Natural killer cell (primary cell): ENCODE measurements around the gene MRPL20. TPM values are rescaled to one million over a fixed set of nuclear protein-coding genes. Genes with fewer than 3 reads are reported as not detected.

Experiments used
- ATAC-seq, 3 donors: fragments of 150-1000 bp in 2 of 3; fragments of 200-7000 bp in 1 of 3; cut with Tn5 transposase; 1 replicate in 1 of 3; 2 replicates in 2 of 3; pipeline ENCODE4 v1.10.0; 2021; ENCODE audit warnings: mild to moderate bottlenecking in 2 of 3, moderate library complexity in 2 of 3
- DNase-seq, 2 donors: peaks; one replicate each; pipeline versions ENCODE4 v3.0.0 to v3.0.0-alpha.2; 2013 to 2021; ENCODE audit warnings: mixed read lengths in 1 of 2
- H3K27ac ChIP-seq: one replicate; pipeline ENCODE4 v1.5.1; 2013; ENCODE audit warnings: mild to moderate bottlenecking, low read length
- H3K27me3 ChIP-seq: one replicate; pipeline ENCODE4 v1.6.1; 2013; ENCODE audit warnings: low read length; ENCODE audit not compliant: control insufficient read depth, insufficient read depth
- H3K36me3 ChIP-seq: one replicate; pipeline ENCODE4 v1.6.1; 2013; ENCODE audit warnings: low read length; ENCODE audit not compliant: control insufficient read depth, insufficient read depth
- H3K4me1 ChIP-seq: one replicate; pipeline ENCODE4 v1.6.1; 2013; ENCODE audit warnings: low read length; ENCODE audit not compliant: control insufficient read depth, insufficient read depth
- H3K4me3 ChIP-seq: one replicate; pipeline ENCODE4 v1.5.1; 2013; ENCODE audit warnings: low read length
- H3K9me3 ChIP-seq: one replicate; pipeline ENCODE4 v1.6.1; 2013; ENCODE audit warnings: low read length; ENCODE audit not compliant: control insufficient read depth, insufficient read depth
- H3K27ac Mint-ChIP-seq, 2 donors: one replicate each; pipeline ENCODE4 v1.8.0; 2022; ENCODE audit warnings: mild to moderate bottlenecking in 2 of 2, mixed read lengths in 2 of 2, moderate library complexity in 1 of 2
- H3K27me3 Mint-ChIP-seq, 2 donors: one replicate each; pipeline ENCODE4 v1.8.0; 2022; ENCODE audit warnings: low read depth in 2 of 2, mixed read lengths in 2 of 2
- H3K36me3 Mint-ChIP-seq: one replicate; pipeline ENCODE4 v1.8.0; 2022; ENCODE audit warnings: mixed read lengths
- H3K4me1 Mint-ChIP-seq, 2 donors: one replicate each; pipeline ENCODE4 v1.8.0; 2022; ENCODE audit warnings: mixed read lengths in 2 of 2
- H3K4me3 Mint-ChIP-seq: one replicate; pipeline ENCODE4 v1.8.0; 2022; ENCODE audit warnings: mild to moderate bottlenecking, moderate library complexity, mixed read lengths
- H3K9me3 Mint-ChIP-seq, 2 donors: one replicate each; pipeline ENCODE4 v1.8.0; 2022; ENCODE audit warnings: mixed read lengths in 2 of 2
- CTCF ChIP-seq: fragments of 200-600 bp; IDR thresholded peaks from one replicate; pipeline ENCODE4 v1.8.0; 2022; ENCODE audit warnings: antibody characterized with exemption
- WGBS: methylation state at CpG from one replicate; pipeline ENCODE4 v1.1.7; 2013; ENCODE audit warnings: missing lambda C conversion rate; ENCODE audit not compliant: insufficient coverage; 5-methylcytosine and 5-hydroxymethylcytosine counted together
- intact Hi-C: fragments of 100-400 bp; cut with micrococcal nuclease; formaldehyde crosslinking; loops from one replicate; pipeline ENCODE4 v1.14.2; 2022
- total RNA-seq, 4 donors: library from RNA; stranded (reverse); fragments of 120-200 nt in 1 of 4; gene quantifications; one replicate each; pipeline versions ENCODE4 v1.2.3 to v1.2.4, GENCODE V29; 2013 to 2022

Gene MRPL20
- total RNA-seq, 3 donors from 2014 or later (not counting 1 experiment from before 2014, with no cell fraction given) = 90.9 to 111 (median 92.7) TPM

DNA sequence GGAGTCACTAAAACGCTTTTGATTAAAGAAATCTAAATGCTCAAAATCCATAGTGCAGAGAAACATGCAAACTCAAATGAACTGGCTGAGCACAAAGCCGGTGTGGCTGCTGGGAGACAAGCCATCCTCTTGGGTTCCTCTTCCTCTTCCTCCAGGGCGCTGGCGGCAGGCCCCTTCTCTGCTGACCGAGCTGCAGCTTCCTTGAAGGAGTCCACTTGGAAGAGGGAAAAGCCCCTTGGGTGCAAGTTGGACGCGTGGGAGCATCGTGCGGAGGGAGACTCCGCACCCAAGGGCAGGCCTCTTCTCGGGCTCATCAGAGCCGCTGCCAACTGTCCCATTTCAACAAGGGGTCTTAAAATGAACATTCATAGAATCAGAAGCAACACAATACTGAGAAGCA is 15.9 kb downstream of the MRPL20 start:
- intact Hi-C loops = no loop called here
- no peaks in the 10 kb centered on the region for H3K27me3 ChIP-seq
- DNase-seq = no peak
- no peak overlapping the region for H3K4me3 Mint-ChIP-seq
- H3K27ac ChIP-seq = no peak overlapping the region
- no peak overlapping the region for H3K4me3 ChIP-seq
- peaks cover 15% of the 10 kb centered on the region for H3K36me3 Mint-ChIP-seq
- H3K4me1 ChIP-seq = no peaks in the 10 kb centered on the region
- no peak for TF ChIP-seq CTCF
- no peaks in the 10 kb centered on the region for H3K9me3 Mint-ChIP-seq
- no peaks in the 10 kb centered on the region for H3K9me3 ChIP-seq
- WGBS = 92% methylated on average over 12 of the region's 12 CpGs
- peaks cover 7 to 14% of the 10 kb centered on the region in 2 donors for H3K4me1 Mint-ChIP-seq
- H3K27me3 Mint-ChIP-seq = no peaks in the 10 kb centered on the region
- H3K36me3 ChIP-seq = peaks cover 85% of the 10 kb centered on the region
- H3K27ac Mint-ChIP-seq = no peak overlapping the region
- ATAC-seq = no peak

DNA sequence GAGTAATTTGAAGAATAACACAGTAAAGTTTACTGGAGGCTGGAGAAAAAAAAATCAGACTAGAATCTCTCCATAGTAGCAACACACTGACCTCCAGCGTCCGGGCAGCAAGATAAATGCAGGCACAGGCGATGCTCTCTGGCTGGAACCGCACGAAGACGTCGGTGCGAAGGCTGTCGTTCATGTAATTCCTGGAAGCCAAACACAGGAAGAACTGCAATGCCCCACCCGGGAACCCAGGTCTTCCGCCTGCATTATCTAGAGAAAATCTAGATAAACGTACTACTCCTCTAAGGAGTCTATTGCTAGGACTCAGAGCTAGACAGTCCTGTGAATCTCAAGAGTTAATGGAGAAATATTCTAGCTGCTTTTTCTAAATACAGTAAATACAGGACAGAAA is 16.4 kb downstream of the MRPL20 start:
- Histone ChIP-seq H3K9me3 (no peaks in the 10 kb centered on the region), H3K27ac (no peak overlapping the region), H3K4me1 (no peaks in the 10 kb centered on the region), H3K36me3 (peaks cover 89% of the 10 kb centered on the region), H3K27me3 (no peaks in the 10 kb centered on the region), H3K4me3 (no peak overlapping the region)
- Mint-ChIP-seq H3K4me3 (no peak overlapping the region), H3K27ac (no peak overlapping the region), H3K36me3 (peaks cover 15% of the 10 kb centered on the region), H3K9me3 (no peaks in the 10 kb centered on the region), H3K27me3 (no peaks in the 10 kb centered on the region), H3K4me1 (peaks cover 6 to 14% of the 10 kb centered on the region in 2 donors)
- no peak for ATAC-seq
- 98% methylated on average over 12 of the region's 12 CpGs for WGBS
- no peak for TF ChIP-seq CTCF
- intact Hi-C loops = no loop called here
- DNase-seq = no peak

- Histone ChIP-seq H3K4me3 (no peak overlapping the region), H3K27me3 (no peaks in the 10 kb centered on the region), H3K9me3 (no peaks in the 10 kb centered on the region), H3K4me1 (no peaks in the 10 kb centered on the region), H3K27ac (no peak overlapping the region), H3K36me3 (peaks cover 71% of the 10 kb centered on the region)
- no peaks in the 10 kb centered on the region for H3K9me3 Mint-ChIP-seq
- H3K4me1 Mint-ChIP-seq = peaks cover 0 to 9% of the 10 kb centered on the region in 2 donors
- intact Hi-C loops = no loop called here
- no peak overlapping the region for H3K27ac Mint-ChIP-seq
- no peak overlapping the region for H3K4me3 Mint-ChIP-seq
- DNase-seq (no peak), ATAC-seq (no peak)
- no peak for TF ChIP-seq CTCF
- peaks cover 9% of the 10 kb centered on the region for H3K36me3 Mint-ChIP-seq
- WGBS = 95% methylated on average over 16 of the region's 16 CpGs
- H3K27me3 Mint-ChIP-seq = no peaks in the 10 kb centered on the region
These were observed 19.0 kb downstream of the MRPL20 start for GRCh38 chr1:1388078-1388472.
